ENCODE results near the gene NSD2.
"Not testable (repeated sequence)": the region's sequence is repeated elsewhere in the genome, so short reads cannot be mapped to it uniquely, and the experiment has no call there.

The NSD2 gene

GRCh38 chr4:1834047-1834775 lies 37.0 kb upstream of the NSD2 start:
- TF ChIP-seq CTCF (IDR thresholded peaks at IDR 0.05) (no peak), ZFX (IDR thresholded peaks at IDR 0.05; ENCODE audit: borderline replicate concordance) (no peak)
- no peak overlapping the region for H3K27ac ChIP-seq

- H3K27ac ChIP-seq, result not testable (repeated sequence)
Observed at GRCh38 chr4:1835836-1836235, 35.4 kb upstream of the NSD2 start.

GRCh38 chr4:1836650-1837049 lies 34.5 kb upstream of the NSD2 start:
- TF ChIP-seq ZFX (IDR thresholded peaks at IDR 0.05; ENCODE audit: borderline replicate concordance) (no peak), CTCF (IDR thresholded peaks at IDR 0.05) (no peak)
- no peak overlapping the region for H3K27ac ChIP-seq

GRCh38 chr4:1837069-1837468 lies 34.1 kb upstream of the NSD2 start:
- H3K27ac ChIP-seq, result no peak overlapping the region
- TF ChIP-seq ZFX (IDR thresholded peaks at IDR 0.05; ENCODE audit: borderline replicate concordance) (no peak), CTCF (IDR thresholded peaks at IDR 0.05) (no peak)

GRCh38 chr4:1839282-1839681 lies 31.9 kb upstream of the NSD2 start:
- TF ChIP-seq CTCF (IDR thresholded peaks at IDR 0.05), result no peak
- TF ChIP-seq ZFX (IDR thresholded peaks at IDR 0.05; ENCODE audit: borderline replicate concordance), result no peak
- no peak overlapping the region for H3K27ac ChIP-seq

- TF ChIP-seq CTCF (IDR thresholded peaks at IDR 0.05) (no peak), ZFX (IDR thresholded peaks at IDR 0.05; ENCODE audit: borderline replicate concordance) (no peak)
- H3K27ac ChIP-seq, result no peak overlapping the region
Observed at GRCh38 chr4:1841201-1841886, 29.8 kb upstream of the NSD2 start.

- no peak for TF ChIP-seq CTCF (IDR thresholded peaks at IDR 0.05)
- TF ChIP-seq ZFX (IDR thresholded peaks at IDR 0.05; ENCODE audit: borderline replicate concordance), result no peak
- H3K27ac ChIP-seq, result no peak overlapping the region
Observed at GRCh38 chr4:1841887-1842210, 29.3 kb upstream of the NSD2 start.
